HCT116 (cell line): ENCODE measurements around the gene ADGRD1. TPM values are rescaled to one million over a fixed set of nuclear protein-coding genes. Genes with fewer than 3 reads are reported as not detected.

ENCODE experiments used
- ATAC-seq: fragments of 200-7000 bp; cut with Tn5 transposase; 2 replicates; pipeline ENCODE4 v1.9.1; 2020; ENCODE audit warnings: mild to moderate bottlenecking, moderate library complexity
- BruUV-seq: library from RNA; stranded (reverse); fragments of 400-500 nt; replicated peaks from 2 replicates; lab custom pipeline; 2021; lab: Mats Ljungman, UMichigan
- CTCF ChIA-PET: fragments of 300-600 bp; sonication (Branson Sonifier 250); formaldehyde crosslinking; loops from one replicate; lab custom pipeline; 2021; ENCODE audit warnings: antibody characterized with exemption; lab: Charles Lee
- POLR2A ChIA-PET: fragments of 300-600, 350-600 bp; sonication (Branson Sonifier 250); formaldehyde crosslinking; loops from one replicate; lab custom pipeline; 2021; ENCODE audit warnings: antibody characterized with exemption; lab: Charles Lee
- RAD21 ChIA-PET, 2 experiments: fragments of 300-600 bp; sonication (Branson Sonifier 250); formaldehyde crosslinking; loops; one replicate each; lab custom pipeline; 2023; ENCODE audit warnings: low total read pairs in 2 of 2; ENCODE audit not compliant: uncharacterized antibody in 2 of 2, unreplicated experiment in 2 of 2, low non-redundant PET in 1 of 2; lab: Charles Lee
- DNase-seq: peaks from one replicate; pipeline ENCODE4 v3.0.0-alpha.2; 2010; ENCODE audit warnings: low read depth, low spot score
- H2AFZ ChIP-seq: fragments of 200-600 bp; shearing (Covaris generic), sonication (generic); 2 replicates; pipeline ENCODE4 v1.6.1; 2017; ENCODE audit warnings: low read depth, mixed run types, mixed read lengths, antibody characterized with exemption, low read length; ENCODE audit not compliant: poor library complexity, severe bottlenecking
- H3K27ac ChIP-seq: 2 replicates; pipeline ENCODE4 v1.5.1; 2012; ENCODE audit warnings: low read depth, low read length
- H3K27me3 ChIP-seq: fragments of 200-600 bp; sonication (generic); 2 replicates; pipeline ENCODE4 v1.6.1; 2016; ENCODE audit warnings: mixed run types, low read length, mixed read lengths; ENCODE audit not compliant: insufficient read depth
- H3K36me3 ChIP-seq, 2 experiments: fragments of 200-500 bp in 1 of 2; fragments of 200-600 bp in 1 of 2; sonication (Bioruptor generic) in 1 of 2; sonication (generic) in 1 of 2; 2 replicates each; pipeline versions ENCODE4 v1.5.1 to v1.6.1; 2014 to 2016; ENCODE audit warnings: low read length in 2 of 2, inconsistent platforms in 1 of 2, mixed read lengths in 1 of 2, mixed run types in 1 of 2; ENCODE audit not compliant: insufficient read depth in 2 of 2, control insufficient read depth in 1 of 2
- H3K4me1 ChIP-seq, 2 experiments: fragments of 200-600 bp in 1 of 2; sonication (generic) in 1 of 2; 2 replicates each; pipeline versions ENCODE4 v1.5.1 to v1.6.1; 2012 to 2017; ENCODE audit warnings: low read length in 2 of 2, inconsistent platforms in 1 of 2, mild to moderate bottlenecking in 1 of 2, mixed read lengths in 1 of 2, mixed run types in 1 of 2, moderate library complexity in 1 of 2; ENCODE audit not compliant: insufficient read depth in 2 of 2, control insufficient read depth in 1 of 2
- H3K4me2 ChIP-seq: fragments of 200-600 bp; sonication (generic); 2 replicates; pipeline ENCODE4 v1.6.1; 2017; ENCODE audit warnings: mixed run types, low read length, mixed read lengths
- H3K4me3 ChIP-seq, 2 experiments: fragments of 200-600 bp in 1 of 2; sonication (generic) in 1 of 2; replicated peaks in 1 of 2; 2 replicates each; pipeline ENCODE4 v1.5.1; 2011 to 2016; ENCODE audit warnings: low read length in 2 of 2, control low read depth in 1 of 2, low read depth in 1 of 2, mild to moderate bottlenecking in 1 of 2, mixed read lengths in 1 of 2, mixed run types in 1 of 2
- H3K79me2 ChIP-seq: fragments of 200-600 bp; sonication (generic); 2 replicates; pipeline ENCODE4 v1.6.1; 2017; ENCODE audit warnings: mild to moderate bottlenecking, mixed run types, low read length, moderate library complexity, mixed read lengths; ENCODE audit not compliant: insufficient read depth
- H3K9ac ChIP-seq: fragments of 200-600 bp; sonication (generic); 2 replicates; pipeline ENCODE4 v1.6.1; 2016; ENCODE audit warnings: low read length, mixed read lengths
- H3K9me2 ChIP-seq: fragments of 200-600 bp; sonication (generic), shearing (Covaris generic); 2 replicates; pipeline ENCODE4 v1.6.1; 2017; ENCODE audit warnings: mixed run types, mild to moderate bottlenecking, moderate library complexity; ENCODE audit not compliant: insufficient read depth
- H3K9me3 ChIP-seq, 2 experiments: fragments of 200-500 bp in 1 of 2; fragments of 200-600 bp in 1 of 2; sonication (Bioruptor generic) in 1 of 2; sonication (generic) in 1 of 2; 2 replicates each; pipeline ENCODE4 v1.6.1; 2014 to 2017; ENCODE audit warnings: low read length in 2 of 2, mixed read lengths in 2 of 2, inconsistent platforms in 1 of 2, low read depth in 1 of 2, mild to moderate bottlenecking in 1 of 2, mixed run types in 1 of 2, moderate library complexity in 1 of 2; ENCODE audit not compliant: control insufficient read depth in 1 of 2, insufficient read depth in 1 of 2
- H4K20me1 ChIP-seq: fragments of 200-600 bp; sonication (generic), shearing (Covaris generic); 2 replicates; pipeline ENCODE4 v1.6.1; 2017; ENCODE audit warnings: mixed run types, mild to moderate bottlenecking, moderate library complexity; ENCODE audit not compliant: insufficient read depth
- CBX3 ChIP-seq: IDR thresholded peaks from 2 replicates; pipeline ENCODE4 v1.6.1; 2012; ENCODE audit warnings: low read depth
- CTCF ChIP-seq, 3 experiments: fragments of 200-600 bp in 1 of 3; sonication (generic) in 1 of 3; IDR thresholded peaks in 2 of 3; conservative IDR thresholded peaks in 1 of 3; 2 replicates each; pipeline ENCODE4 v1.5.1; 2012 to 2017; ENCODE audit warnings: low read depth in 2 of 3, low read length in 2 of 3, antibody characterized with exemption in 1 of 3, borderline replicate concordance in 1 of 3, control low read depth in 1 of 3, mild to moderate bottlenecking in 1 of 3, mixed read lengths in 1 of 3, mixed run types in 1 of 3, moderate library complexity in 1 of 3; ENCODE audit not compliant: insufficient read depth in 1 of 3
- EGR1 ChIP-seq: IDR thresholded peaks from 2 replicates; pipeline ENCODE4 v1.6.1; 2012; ENCODE audit warnings: low read depth
- ELF1 ChIP-seq: IDR thresholded peaks from 2 replicates; pipeline ENCODE4 v1.6.1; 2012; ENCODE audit warnings: low read depth, borderline replicate concordance
- EZH2 ChIP-seq: fragments of 200-600 bp; sonication (generic); IDR thresholded peaks from 2 replicates; pipeline ENCODE4 v1.6.1; 2017; ENCODE audit warnings: antibody characterized with exemption, mixed run types
- EZH2phosphoT487 ChIP-seq: fragments of 200-600 bp; IDR thresholded peaks from 2 replicates; pipeline ENCODE4 v1.6.1; 2018; ENCODE audit warnings: antibody characterized with exemption, borderline replicate concordance
- FOSL1 ChIP-seq: IDR thresholded peaks from 2 replicates; pipeline ENCODE4 v1.6.1; 2012; ENCODE audit warnings: low read depth
- JUND ChIP-seq: IDR thresholded peaks from 2 replicates; pipeline ENCODE4 v1.6.1; 2012
- POLR2A ChIP-seq: IDR thresholded peaks from 2 replicates; pipeline ENCODE4 v1.7.0; 2011; ENCODE audit warnings: borderline replicate concordance; ENCODE audit not compliant: insufficient read depth, insufficient read length; ENCODE audit errors: extremely low read depth
- SIN3A ChIP-seq: IDR thresholded peaks from 2 replicates; pipeline ENCODE4 v1.6.1; 2012; ENCODE audit warnings: low read depth
- SP1 ChIP-seq: IDR thresholded peaks from 2 replicates; pipeline ENCODE4 v1.6.1; 2012; ENCODE audit warnings: low read depth
- SRF ChIP-seq: IDR thresholded peaks from 2 replicates; pipeline ENCODE4 v1.6.1; 2012; ENCODE audit warnings: low read depth
- YY1 ChIP-seq: IDR thresholded peaks from 2 replicates; pipeline ENCODE4 v1.6.1; 2011; ENCODE audit warnings: low read length, low read depth, moderate library complexity, mild to moderate bottlenecking; ENCODE audit not compliant: insufficient replicate concordance; ENCODE audit errors: extremely low read depth
- ZFX ChIP-seq: fragments of 450-650 bp; IDR thresholded peaks from 2 replicates; pipeline ENCODE4 v1.6.1; 2017
- intact Hi-C: fragments of 100-400 bp; cut with micrococcal nuclease; formaldehyde crosslinking; loops from 2 replicates; pipeline ENCODE4 v1.10.0; 2022
- total RNA-seq: library from RNA; stranded (reverse); gene quantifications from one replicate; pipeline ENCODE4 v1.2.1, GENCODE V29; 2021; ENCODE audit not compliant: unreplicated experiment
- TF ChIP-seq, protein P1 (sequence below): IDR thresholded peaks from 2 replicates; pipeline ENCODE4 v1.6.1; 2012; ENCODE audit warnings: low read depth
- TF ChIP-seq, protein P2 (sequence below): IDR thresholded peaks from 2 replicates; pipeline ENCODE4 v1.6.1; 2012
- TF ChIP-seq, protein P3 (sequence below): IDR thresholded peaks from 2 replicates; pipeline ENCODE4 v1.6.1; 2012

ADGRD1 gene
- total RNA-seq, 1 experiment from 2014 or later, result 0.44 TPM

DNA sequence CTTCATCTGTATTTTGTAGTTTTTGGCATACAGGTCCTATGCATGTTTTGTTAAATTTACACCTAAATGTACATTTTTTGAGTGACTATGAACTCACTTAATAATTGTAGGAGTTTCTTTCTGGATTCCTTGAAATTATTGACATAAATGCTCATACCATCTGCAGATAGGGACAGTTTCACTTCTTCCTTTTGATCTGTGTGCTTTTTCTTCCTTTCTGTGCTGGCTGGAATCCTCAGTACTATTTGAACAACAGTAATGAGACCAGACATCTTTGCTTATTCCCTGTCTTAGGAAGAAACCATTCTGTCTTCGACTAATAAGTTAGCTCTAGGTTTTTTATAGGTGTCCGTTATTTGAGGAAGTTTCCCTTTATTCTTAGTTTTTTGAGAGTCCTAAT lies 110.3 kb downstream of the ADGRD1 start:
- H3K9ac ChIP-seq, result no peak overlapping the region
- intact Hi-C loops, result no loop called here
- RAD21 ChIA-PET, result no interaction called here
- no peak overlapping the region for H3K27ac ChIP-seq
- H3K9me3 ChIP-seq, result no peaks in the 10 kb centered on the region
- POLR2A ChIA-PET, result no interaction called here
- peaks cover 0 to 6% of the 10 kb centered on the region in 2 experiments; a peak in 1 of 4 replicates for H3K4me1 ChIP-seq
- H3K27me3 ChIP-seq, result no peaks in the 10 kb centered on the region
- BruUV-seq, result no TSS peak
- DNase-seq, result no peak
- TF ChIP-seq ZFX, result no peak
- TF ChIP-seq SIN3A, result no peak
- TF ChIP-seq CBX3, result no peak
- TF ChIP-seq EZH2phosphoT487, result no peak
- no peak for TF ChIP-seq EZH2
- no peak overlapping the region for H3K4me2 ChIP-seq
- H3K79me2 ChIP-seq, result no peaks in the 10 kb centered on the region
- ATAC-seq, result no peak
- no peak overlapping the region for H2AFZ ChIP-seq
- CTCF ChIA-PET, result no interaction called here
- no peaks in the 10 kb centered on the region for H3K36me3 ChIP-seq
- H3K9me2 ChIP-seq, result no peaks in the 10 kb centered on the region
- no peaks in the 10 kb centered on the region for H4K20me1 ChIP-seq
- no peak overlapping the region for H3K4me3 ChIP-seq

- no peaks in the 10 kb centered on the region for H4K20me1 ChIP-seq
- H3K27ac ChIP-seq, result no peak overlapping the region
- H3K4me2 ChIP-seq, result no peak overlapping the region
- H2AFZ ChIP-seq, result no peak overlapping the region
- ChIA-PET RAD21 (no interaction called here), POLR2A (no interaction called here), CTCF (no interaction called here)
- H3K4me3 ChIP-seq, result no peak overlapping the region
- no peak overlapping the region for H3K9ac ChIP-seq
- H3K36me3 ChIP-seq, result no peaks in the 10 kb centered on the region
- no peaks in the 10 kb centered on the region for H3K9me3 ChIP-seq
- intact Hi-C loops, result no loop called here
- no TSS peak for BruUV-seq
- no peaks in the 10 kb centered on the region for H3K79me2 ChIP-seq
- H3K27me3 ChIP-seq, result no peaks in the 10 kb centered on the region
- H3K9me2 ChIP-seq, result no peaks in the 10 kb centered on the region
- DNase-seq (no peak), ATAC-seq (no peak)
- peaks cover 0 to 11% of the 10 kb centered on the region in 2 experiments; a peak in 2 of 4 replicates for H3K4me1 ChIP-seq
- TF ChIP-seq, protein P1, sequence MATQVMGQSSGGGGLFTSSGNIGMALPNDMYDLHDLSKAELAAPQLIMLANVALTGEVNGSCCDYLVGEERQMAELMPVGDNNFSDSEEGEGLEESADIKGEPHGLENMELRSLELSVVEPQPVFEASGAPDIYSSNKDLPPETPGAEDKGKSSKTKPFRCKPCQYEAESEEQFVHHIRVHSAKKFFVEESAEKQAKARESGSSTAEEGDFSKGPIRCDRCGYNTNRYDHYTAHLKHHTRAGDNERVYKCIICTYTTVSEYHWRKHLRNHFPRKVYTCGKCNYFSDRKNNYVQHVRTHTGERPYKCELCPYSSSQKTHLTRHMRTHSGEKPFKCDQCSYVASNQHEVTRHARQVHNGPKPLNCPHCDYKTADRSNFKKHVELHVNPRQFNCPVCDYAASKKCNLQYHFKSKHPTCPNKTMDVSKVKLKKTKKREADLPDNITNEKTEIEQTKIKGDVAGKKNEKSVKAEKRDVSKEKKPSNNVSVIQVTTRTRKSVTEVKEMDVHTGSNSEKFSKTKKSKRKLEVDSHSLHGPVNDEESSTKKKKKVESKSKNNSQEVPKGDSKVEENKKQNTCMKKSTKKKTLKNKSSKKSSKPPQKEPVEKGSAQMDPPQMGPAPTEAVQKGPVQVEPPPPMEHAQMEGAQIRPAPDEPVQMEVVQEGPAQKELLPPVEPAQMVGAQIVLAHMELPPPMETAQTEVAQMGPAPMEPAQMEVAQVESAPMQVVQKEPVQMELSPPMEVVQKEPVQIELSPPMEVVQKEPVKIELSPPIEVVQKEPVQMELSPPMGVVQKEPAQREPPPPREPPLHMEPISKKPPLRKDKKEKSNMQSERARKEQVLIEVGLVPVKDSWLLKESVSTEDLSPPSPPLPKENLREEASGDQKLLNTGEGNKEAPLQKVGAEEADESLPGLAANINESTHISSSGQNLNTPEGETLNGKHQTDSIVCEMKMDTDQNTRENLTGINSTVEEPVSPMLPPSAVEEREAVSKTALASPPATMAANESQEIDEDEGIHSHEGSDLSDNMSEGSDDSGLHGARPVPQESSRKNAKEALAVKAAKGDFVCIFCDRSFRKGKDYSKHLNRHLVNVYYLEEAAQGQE, result no peak
- TF ChIP-seq EGR1, result no peak
- TF ChIP-seq, protein P2, sequence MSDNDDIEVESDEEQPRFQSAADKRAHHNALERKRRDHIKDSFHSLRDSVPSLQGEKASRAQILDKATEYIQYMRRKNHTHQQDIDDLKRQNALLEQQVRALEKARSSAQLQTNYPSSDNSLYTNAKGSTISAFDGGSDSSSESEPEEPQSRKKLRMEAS, result no peak
- no peak for TF ChIP-seq CBX3
- no peak for TF ChIP-seq CTCF (IDR thresholded peaks at IDR 0.05 in 2 of 3, conservative IDR thresholded peaks at IDR 0.05 in 1 of 3; ENCODE audit: borderline replicate concordance in 1 of 3, insufficient read depth in 1 of 3, low read depth in 2 of 3, low read length in 2 of 3)
- TF ChIP-seq, protein P3, sequence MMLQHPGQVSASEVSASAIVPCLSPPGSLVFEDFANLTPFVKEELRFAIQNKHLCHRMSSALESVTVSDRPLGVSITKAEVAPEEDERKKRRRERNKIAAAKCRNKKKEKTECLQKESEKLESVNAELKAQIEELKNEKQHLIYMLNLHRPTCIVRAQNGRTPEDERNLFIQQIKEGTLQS, result no peak
- TF ChIP-seq SP1, result no peak
- no peak for TF ChIP-seq ELF1
- no peak for TF ChIP-seq ZFX
- TF ChIP-seq SRF, result no peak
- TF ChIP-seq FOSL1, result no peak
- no peak for TF ChIP-seq POLR2A
- no peak for TF ChIP-seq EZH2phosphoT487
- no peak for TF ChIP-seq JUND
- TF ChIP-seq YY1, result no peak
Measured at GRCh38 chr12:131065279-131065678, 111.6 kb downstream of the ADGRD1 start.
